Superior temporal gyrus (tissue), 1 donor: Measurements from ENCODE around the gene KLF3.
"Not testable (repeated sequence)": the region's sequence is repeated elsewhere in the genome, so short reads cannot be mapped to it uniquely, and the experiment has no call there.

Experiments
- DNase-seq: peaks from one replicate; pipeline ENCODE4 v3.0.0-alpha.2; 2016; ENCODE audit errors: extremely low spot score

KLF3 gene

DNA sequence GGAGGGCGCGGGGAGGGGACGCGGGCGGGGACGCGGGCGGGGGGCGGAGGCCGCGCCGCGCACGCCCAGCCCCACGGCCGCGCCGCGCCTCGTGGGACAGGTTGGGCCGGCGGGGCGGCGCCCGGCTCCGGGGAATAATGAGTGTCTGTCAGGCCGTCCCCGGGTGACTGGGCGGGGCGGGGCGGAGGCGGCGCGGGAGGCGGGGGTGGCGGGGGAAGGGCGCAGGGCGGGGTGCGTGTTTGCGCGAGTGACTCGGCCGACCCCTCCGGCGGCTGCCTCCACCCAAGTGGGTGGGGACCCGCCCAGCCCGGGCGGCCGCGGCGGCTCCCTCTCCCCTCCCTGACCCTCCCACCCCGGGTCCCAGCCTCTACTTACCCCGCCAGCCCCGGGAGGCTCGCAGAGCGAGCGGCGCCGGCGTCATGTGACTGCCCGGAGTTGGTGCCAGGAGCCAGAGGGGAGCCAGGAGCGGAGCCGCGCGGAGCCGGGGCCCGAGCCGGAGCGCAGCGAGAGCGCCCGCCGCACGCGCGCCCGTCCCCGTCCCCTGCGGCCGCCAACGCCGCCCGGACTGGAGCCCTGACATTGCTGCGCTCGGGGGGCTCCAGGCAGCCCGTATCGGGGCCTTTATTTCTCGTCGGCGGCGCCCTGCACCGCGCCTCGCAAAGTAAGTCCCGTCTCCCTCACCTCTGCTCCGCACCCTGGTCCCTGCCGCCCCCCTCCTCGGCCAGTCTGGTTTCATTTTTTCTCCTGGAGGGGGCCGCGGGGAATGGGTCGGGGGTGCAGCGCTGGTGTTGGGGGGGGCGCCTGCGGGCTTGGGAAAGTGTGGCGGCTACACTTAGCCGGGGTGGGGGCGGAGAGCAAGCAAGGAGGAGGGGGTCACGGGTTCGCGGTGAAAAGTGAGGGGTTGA, at the start of gene KLF3:
Gene KLF3, plus strand, starts transcription at position 399 of the 905 bp plus-strand sequence. CDS start 16,427 bp downstream, outside the sequence.
- DNase-seq: peak; percentile 87

DNA sequence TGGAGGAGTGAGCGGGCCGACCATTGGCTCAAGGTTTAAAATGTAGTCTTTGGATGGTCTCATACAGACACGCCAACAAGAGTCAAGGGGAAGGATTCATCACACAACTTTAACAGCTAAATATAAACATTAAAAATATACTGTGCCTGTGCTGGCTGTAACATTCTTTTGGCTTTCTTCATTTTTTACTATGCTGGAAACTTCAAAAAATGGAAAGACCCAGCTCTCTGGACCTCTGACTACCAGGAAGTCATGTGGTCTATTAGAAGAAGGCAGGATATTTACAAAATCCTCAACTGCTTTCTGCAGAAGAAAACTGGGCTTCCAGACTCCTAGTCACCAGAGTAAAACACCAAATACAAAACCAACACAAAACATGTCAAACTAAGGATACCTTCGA, 49.8 kb upstream of the KLF3 start:
- no peak for DNase-seq

DNA sequence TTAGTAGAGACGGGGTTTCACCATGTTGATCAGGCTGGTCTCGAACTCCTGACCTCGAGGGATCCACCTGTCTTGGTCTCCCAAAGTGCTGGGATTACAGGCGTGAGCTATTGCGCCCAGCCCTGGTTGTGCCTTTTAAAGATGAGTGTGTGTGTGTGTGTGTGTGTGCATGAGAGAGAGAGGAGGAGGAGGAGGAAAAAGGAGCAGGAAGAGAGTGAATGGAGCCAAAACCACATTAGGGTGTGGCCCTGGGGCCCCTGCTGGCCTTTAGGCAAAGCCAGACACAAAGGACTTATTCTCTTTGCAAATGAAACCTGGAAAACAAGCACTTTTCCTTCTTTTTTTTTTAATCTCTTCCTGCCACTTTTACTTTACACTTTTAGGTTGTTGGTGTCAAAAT, 48.2 kb upstream of the KLF3 start:
- DNase-seq: no peak

DNA sequence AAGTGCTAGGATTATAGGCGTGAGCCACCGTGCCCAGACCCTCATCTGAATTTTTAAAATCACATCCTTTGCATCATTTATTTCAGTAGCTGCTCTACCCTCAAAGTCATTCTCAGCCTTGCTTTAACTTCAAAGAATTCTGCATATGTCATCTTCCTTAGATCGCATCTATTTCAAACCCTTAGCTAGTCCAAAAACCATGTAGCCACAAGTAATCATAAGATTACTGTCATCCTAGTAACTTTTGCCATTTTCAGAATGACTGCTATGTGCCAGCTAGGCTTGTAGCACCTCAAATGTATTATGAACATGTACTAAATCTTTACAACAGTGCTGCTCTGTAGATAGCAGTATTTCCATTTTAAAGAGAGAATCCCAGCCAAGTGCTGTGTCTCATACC, 45.5 kb upstream of the KLF3 start:
- DNase-seq: no peak

DNA sequence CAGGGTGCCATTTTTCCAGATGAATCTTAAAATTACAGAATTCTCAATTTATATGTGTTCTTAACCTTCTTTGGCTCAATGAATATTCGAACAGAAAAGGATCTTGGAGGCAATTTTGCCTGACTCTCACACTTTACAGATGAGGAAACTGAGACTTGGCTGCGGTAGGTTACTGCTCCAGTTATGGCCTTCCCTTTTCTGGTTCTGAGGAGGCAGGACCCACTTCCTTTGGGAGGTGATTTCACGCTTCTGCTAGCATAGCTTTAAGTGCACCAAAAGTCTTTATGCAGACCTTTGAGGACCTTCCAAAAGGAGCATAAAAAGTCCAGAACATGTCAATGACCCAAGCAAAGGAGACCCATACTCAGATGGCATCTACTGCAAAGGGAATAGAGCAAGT, 44.7 kb upstream of the KLF3 start:
- no peak for DNase-seq

DNA sequence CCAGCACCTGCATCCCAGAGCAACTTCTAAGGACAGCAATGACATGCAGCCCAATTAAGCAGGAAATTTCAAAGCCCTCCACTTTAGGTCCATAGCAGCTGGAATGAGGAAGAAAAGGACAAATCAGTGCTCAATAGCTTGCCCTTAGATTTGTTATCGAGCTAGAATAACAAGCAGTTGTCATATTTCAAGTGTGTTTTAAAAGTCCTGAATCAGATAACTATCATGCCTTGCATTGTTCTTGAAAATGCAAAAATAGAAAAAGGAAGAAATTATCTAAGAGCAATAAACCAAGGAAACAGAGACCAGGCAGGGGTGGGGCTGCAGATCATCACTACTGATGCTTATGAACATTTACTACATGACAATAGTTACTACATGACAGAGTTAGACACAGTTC, 43.9 kb upstream of the KLF3 start:
- DNase-seq: no peak

DNA sequence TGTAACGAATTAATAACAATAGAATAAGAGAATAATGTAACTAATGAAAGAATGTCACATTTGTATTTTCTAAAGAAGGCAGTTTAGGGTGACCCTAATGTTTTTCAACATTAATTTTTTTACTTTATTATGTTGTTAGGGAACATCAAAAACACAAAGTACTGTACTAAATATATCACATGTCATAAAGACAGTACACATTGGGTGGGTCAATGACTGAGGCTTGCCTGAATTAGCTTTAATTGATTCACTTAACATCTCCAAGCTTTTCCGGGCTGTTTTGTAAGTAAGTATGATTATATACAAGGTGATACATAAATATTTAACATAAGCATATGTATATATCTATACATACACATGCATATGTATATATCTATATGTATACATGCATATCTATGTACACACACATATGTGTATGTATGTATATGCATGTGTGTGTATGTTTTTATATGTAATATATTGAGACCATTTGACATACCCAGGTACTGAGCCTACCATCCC, 43.4 kb upstream of the KLF3 start:
- DNase-seq: no peak

DNA sequence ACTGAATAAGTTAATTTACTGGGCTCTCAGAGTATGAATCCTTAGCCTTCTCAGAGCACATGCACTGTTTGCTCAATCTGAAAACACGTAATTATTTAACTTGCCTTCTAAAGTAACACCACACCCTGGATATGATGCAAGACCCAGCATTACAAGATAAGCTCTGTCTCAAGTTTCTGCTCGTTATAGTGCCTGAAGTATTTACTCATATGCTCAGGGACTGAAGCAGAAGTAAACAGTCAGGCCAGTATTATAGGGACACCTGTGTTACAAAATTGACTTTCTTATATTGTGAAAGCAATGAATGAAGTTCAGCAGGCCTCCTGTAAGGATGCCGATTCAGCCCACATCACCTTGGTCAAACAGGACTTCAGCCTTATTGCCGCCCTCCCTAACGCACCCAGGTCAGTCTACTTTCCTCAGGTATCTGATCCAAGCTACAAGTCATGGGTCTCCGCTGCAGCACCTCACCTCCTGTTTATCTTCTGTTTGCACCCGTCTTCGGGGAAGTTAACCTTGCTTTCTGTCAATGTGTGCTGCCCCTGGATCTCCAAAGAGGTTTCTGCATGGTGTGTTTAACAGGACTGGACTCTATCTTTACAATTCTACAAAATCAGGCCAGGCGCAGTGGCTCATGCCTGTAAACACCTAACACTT, 42.8 kb upstream of the KLF3 start:
- DNase-seq: no peak

DNA sequence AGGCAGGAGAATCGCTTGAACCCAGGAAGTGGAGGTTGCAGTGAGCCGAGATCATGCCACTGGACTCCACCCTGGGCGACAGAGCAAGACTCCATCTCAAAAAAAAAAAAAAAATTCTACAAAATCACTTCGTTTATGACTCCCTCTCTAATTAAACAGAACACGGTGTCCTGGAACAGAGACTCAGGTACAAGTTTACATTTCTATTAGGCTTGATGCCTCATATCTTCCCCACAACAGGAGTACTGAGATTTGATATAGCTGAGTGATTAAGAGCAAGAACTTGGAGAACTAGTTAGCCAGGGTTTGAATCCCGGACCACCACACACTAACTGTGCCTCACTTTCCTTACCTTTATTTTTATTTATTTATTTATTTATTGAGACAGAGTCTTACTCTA, 42.2 kb upstream of the KLF3 start:
- no peak for DNase-seq

DNA sequence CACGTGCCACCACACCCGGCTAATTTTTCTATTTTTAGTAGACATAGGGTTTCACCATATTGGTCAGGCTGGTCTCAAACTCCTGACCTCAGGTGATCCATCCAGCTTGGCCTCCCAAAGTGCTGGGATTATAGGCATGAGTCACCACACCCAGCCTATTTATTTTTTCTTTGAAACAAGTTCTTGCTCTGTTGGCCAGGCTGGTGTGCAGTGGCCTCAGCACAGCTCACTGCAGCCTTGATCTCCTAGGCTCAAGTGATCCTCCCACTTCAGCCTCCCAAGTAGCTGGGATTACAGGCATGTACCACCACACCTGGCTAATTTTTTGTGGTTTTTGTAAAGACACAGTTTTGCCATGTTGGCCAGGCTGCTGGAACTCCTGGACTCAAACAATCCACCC, 41.7 kb upstream of the KLF3 start:
- not testable (repeated sequence) for DNase-seq

DNA sequence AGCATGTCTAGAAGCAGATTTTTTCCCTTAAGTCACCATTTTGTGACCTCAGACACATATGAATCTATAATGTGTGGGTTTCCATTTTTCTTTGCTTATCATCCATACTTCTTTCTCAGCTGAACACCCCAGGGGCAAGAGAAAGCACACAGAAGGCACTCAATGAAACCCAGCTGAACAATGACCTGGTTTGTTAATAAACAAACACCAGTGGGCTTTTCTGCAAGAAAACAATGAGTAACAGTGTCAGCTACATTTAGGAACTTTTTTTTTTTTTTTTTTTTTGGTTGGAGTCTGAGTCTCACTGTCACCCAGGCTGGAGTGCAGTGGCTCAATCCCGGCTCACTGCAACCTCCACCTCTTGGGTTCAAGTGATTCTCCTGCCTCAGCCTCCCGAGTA, 40.7 kb upstream of the KLF3 start:
- DNase-seq: peak; percentile 72

DNA sequence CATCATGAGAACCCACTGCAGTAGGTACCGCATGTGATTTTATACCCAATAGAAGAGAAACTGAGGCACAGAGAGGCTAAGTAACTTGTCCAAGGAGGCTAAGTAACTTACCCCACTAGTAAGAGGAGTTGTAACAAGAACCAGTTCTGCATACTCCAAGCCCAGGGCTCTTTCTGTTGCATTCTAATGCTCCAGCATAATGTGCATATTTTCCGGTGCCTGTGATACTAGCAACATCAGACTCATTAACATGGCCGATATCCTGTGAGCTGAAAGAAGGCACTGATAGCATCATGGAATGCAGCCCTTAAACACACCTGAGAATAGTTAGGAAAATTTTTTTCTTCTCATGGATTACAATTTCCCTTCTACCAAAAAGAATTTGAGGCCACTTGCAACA, 39.7 kb upstream of the KLF3 start:
- no peak for DNase-seq

DNA sequence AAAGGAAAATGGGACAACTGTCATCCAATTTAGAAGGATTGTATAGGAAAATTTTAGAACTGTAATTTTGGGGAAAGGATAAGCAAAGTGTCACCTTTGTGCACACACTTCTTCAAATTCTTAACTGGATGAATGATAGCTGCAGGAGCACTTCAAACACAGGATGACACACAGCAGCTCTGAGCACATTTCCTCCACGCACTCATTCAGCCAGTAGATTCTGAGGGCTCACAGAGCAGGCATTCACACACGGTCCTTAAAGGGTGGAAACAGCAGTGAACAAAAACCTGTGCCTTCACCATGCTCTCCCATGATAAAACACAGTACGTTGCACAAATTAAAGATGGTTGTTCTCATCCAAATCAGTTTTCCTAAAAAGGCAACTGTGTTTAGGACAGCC, 38.5 kb upstream of the KLF3 start:
- DNase-seq: no peak

DNA sequence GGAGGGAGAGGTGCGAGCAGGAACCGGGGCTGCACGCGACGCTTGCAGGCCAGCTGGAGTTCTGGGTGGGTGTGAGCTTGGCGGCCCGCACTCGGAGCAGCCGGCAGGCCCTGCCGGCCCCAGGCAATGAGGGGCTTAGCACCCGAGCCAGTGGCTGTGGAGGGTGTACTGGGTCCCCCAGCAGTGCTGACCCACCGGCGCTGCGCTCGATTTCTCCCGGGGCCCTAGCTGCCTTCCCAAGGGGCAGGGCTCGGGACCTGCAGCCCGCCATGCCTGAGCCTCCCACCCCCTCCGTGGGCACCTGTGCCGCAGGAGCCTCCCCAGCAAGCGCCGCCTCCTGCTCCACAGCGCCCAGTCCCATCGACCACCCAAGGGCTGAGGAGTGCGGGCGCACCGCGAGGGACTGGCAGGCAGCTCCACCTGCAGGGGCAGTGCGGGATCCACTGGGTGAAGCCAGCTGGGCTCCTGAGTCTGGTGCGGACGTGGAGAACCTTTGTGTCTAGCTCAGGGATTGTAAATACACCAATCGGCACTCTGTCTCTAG, 37.0 kb upstream of the KLF3 start:
- DNase-seq: not testable (repeated sequence)

DNA sequence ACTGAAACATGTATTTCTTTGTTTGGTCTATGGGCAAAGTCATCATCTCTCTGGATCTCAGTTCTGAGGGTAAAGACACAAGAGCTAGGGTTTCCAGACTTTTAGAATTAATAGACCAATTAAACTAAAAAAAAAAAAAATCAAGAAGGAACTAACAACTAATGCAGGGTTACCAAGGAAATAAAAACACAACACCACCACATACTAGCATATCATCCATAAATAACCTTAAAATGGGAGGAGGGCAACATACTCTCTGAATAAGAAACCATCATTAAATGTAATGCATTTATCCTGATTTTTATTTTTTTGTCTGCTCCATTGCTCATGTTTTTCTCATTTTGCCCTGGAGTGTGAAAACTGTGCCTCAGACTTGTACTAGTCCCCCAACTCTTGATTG, 33.5 kb upstream of the KLF3 start:
- no peak for DNase-seq

DNA sequence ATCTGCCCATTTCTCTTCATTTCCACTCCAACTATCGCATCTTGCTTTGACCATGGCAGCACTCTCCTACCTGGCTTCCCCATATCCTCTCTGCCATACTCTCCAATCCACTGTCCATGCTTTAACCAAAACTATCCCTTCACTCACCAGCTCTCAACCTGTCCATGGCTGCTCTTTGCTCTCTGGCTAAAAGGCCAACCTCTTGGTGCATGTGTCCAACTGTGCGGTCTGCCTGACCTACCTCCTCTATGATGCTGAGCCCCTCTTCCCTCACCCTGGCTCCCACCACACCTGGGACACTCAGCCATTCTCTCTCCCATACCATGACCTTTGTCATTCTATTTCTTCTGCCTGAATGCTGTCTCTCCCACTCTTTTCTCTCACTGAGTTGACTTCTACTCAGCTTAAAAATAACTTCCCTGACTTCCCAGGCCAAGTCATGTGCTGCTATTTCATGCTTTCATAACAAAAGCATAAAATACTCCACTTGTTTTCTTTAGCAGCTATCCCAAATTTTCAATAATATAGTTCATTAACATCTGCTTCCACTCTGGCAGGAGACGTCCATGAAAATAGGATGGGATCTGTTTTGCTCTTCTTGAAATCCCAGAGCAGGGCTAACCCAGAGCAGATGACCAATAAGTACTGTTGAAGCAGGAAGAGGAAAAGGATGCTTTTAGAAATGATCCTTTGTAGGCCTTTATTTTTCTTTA, 29.8 kb upstream of the KLF3 start:
- DNase-seq: no peak

DNA sequence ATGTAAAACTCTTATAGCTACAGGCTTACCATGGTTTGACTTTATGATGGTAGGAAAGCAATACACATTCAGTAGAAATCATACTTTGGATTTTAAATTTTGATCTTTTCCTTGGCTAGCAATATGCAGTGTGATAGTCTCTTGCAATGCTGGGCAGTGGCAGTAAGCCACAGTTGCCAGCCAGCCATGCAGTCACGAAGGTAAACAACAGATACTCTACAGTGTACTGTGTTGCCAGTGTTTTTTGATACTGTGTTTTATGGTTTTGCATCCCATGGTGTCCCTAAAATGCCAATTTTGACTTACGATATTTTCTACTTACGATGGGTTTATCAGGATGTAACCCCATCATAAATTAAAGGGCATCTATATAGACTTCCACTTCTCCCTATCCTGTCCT, 24.8 kb upstream of the KLF3 start:
- no peak for DNase-seq

DNA sequence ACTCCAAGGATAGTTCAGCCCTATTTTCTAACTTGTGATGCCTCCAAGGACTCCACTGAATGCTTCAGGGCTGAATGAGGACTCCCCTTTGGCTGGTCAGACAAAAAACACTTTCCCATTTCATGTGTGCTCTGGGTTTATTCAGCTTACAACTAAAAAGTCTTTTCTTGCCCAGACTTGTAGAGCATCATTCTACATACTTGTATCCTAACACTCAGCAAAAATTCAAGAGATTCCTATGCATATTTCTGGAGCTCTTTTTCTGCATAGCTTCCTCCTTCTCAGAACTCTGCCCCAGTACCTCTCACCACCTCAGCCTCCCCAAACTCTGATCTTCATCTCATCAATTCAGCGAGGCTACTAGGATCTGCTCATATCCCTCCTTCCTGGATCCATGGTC, 22.2 kb upstream of the KLF3 start:
- no peak for DNase-seq

DNA sequence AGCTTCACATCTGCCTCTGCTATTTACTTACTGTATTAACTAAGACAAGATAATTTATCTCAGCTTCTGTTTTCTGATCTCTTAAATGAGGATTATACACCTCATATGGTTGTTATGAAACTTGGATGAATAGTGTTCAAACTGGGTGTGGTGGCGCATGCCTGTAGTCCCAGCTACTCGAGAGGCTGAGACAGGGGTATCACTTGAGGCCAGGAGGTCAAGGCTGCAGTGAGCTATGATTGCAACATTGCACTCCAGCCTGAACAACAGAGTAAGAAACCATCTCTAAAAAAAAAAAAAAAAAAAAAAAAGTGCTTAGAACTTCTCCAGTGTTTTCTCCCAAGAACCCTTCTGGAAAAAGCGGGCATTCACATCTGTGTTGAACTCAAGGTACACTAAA, 19.8 kb upstream of the KLF3 start:
- DNase-seq: no peak

DNA sequence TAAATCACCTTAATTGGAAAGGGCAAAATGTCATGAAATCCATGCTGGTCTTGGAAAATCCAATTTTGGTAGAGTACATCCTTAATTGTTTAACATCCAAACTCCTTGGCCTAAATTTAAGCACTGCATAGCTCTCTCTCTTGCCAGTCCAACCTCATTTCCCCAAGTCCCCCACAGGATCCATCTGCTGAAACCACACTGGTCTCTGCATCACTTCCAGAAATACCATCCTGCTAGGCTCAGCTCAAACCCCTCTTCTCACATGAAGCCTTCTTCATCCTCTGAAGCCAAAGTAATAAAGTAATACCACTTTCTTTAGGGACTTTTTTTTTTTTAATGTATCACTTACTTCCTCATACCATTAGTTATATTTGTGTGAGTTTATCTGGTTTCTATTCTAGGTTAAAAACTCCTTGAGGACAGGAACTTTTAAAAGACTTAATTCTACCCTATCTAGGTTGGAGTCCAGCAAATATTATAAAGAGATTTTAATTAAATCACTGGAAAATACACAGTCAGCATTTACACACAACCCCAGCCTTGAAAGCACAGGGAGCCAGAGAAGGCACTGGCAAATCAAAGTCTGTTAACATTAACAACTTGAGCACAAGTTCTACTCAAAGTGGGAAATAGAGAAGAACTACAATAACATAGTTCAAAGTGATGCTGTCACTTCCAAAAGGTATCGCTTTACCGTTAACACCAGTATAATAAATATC, 16.7 kb upstream of the KLF3 start:
- no peak for DNase-seq

DNA sequence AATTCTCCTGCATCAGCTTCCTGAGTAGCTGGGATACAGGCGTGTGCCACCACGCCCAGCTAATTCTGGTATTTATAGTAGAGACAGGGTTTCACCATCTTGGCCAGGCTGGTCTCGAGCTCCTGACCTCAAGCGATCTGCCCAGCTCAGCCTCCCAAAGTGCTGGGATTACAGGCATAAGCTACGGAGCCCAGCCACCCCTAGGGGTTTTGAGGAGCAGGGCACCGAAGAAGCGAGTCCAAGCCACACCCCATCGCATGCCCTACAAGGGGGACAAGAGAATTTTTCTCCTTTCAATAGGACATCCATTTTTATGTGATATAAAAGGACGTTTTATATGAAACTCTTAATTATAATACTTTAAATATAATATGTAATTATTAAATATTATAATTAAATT, 13.9 kb upstream of the KLF3 start:
- no peak for DNase-seq

DNA sequence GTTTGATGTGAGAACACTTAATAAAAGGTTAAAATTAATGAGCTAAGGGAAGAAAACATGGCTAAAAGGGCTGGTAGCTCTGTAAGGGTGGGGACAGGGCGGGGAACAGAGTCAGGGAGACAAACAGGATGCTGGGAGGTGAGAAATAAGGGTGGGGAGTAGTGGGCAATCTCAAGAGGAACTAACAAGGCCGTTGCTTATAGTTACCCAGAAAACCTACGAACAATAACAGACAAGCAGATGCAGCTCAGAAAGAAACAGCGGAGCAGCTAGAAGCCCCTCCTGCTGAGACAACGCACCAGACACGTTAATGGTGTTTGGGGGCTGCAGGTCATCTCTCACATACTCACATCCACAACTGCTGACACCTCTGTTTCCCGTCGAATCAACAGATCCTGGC, 9.7 kb upstream of the KLF3 start:
- DNase-seq: no peak
